Measurements from ENCODE around the gene NCAPG2. TPM values are rescaled to one million over a fixed set of nuclear protein-coding genes. Genes with fewer than 3 reads are reported as not detected.

The NCAPG2 gene
- total RNA-seq, 1 experiment from 2014 or later, result 27.4 TPM

DNA sequence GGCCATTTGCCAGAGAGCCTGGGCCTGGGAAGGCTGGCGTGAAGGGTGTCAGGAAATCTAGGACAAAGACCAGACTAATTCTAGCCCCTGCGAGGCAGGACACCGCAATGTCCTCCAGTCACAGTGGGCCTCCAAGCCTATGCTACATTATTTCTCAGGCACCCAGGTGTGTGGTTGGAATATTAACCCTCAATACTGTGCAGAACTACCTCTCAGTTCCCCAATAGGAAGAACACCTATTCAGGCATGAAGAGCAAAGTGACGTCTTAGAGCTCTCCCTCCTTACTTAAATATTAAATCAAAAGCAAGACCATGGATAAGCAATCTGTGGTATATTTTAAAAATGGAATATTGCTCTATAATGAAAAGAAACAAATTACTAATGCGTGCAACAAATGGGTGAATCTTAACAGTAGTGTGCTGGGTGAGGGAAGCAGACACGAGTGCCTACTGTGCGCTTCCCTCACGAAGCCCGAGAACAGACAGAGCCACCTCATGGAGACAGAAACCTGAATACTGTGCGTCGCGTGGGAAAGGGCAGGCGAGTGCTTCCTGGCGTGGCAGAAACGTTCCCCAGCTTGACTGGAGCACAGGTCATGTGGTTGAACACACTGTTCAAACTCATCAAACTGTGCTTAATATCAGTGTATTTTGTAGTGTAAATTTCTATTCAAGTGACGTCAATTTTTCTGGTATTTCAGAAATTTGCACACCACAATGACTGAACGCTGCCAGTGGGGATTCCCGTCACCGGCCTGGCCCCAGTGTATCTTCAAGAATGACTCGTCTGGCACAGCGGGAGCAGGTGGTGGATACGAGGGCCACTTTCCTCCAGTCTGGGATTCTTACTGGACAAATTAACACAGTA is 101.5 kb downstream of the NCAPG2 start:
- no TSS peak for BruUV-seq (replicated peaks)
- Mint-ChIP-seq H3K9me3 (ENCODE audit: unreplicated experiment) (no peaks in the 10 kb centered on the region), H3K4me3 (ENCODE audit: unreplicated experiment) (no peak overlapping the region), H3K36me3 (ENCODE audit: insufficient read depth, unreplicated experiment) (peaks cover 13% of the 10 kb centered on the region), H3K27me3 (ENCODE audit: insufficient read depth, unreplicated experiment) (no peaks in the 10 kb centered on the region), H3K27ac (ENCODE audit: low read depth, unreplicated experiment) (no peak overlapping the region), H3K4me1 (ENCODE audit: insufficient read depth, unreplicated experiment) (no peaks in the 10 kb centered on the region)
- DNase-seq (ENCODE audit: unreplicated experiment), result peak; percentile 33
- TF ChIP-seq, protein P1, sequence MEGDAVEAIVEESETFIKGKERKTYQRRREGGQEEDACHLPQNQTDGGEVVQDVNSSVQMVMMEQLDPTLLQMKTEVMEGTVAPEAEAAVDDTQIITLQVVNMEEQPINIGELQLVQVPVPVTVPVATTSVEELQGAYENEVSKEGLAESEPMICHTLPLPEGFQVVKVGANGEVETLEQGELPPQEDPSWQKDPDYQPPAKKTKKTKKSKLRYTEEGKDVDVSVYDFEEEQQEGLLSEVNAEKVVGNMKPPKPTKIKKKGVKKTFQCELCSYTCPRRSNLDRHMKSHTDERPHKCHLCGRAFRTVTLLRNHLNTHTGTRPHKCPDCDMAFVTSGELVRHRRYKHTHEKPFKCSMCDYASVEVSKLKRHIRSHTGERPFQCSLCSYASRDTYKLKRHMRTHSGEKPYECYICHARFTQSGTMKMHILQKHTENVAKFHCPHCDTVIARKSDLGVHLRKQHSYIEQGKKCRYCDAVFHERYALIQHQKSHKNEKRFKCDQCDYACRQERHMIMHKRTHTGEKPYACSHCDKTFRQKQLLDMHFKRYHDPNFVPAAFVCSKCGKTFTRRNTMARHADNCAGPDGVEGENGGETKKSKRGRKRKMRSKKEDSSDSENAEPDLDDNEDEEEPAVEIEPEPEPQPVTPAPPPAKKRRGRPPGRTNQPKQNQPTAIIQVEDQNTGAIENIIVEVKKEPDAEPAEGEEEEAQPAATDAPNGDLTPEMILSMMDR (IDR thresholded peaks at IDR 0.05; ENCODE audit: unreplicated experiment), result no peak
- intact Hi-C loops (cut with micrococcal nuclease), result no loop called here
- CTCF ChIA-PET, result no interaction called here
- POLR2A ChIA-PET, result no interaction called here

DNA sequence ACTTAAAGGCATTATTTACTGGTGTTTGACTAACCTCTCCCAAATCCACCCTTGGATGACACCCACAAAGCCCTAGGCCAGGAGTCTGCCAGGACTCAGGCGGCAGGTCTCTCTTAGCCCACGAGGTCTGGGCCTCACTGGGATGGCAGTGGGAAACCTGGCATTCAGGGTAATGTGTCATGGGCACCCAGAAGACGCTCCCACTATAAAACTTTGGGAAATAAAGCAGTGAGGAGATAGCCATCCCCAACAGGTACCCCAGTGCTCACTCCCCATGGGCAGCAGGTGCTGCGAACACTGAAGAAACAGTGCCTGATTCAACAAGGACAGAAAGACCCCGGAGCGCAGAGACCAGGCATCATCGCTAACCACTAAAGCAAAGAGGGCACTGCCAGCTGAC is 102.6 kb downstream of the NCAPG2 start:
- Mint-ChIP-seq H3K27ac (ENCODE audit: low read depth, unreplicated experiment) (no peak overlapping the region), H3K4me3 (ENCODE audit: unreplicated experiment) (no peak overlapping the region), H3K4me1 (ENCODE audit: insufficient read depth, unreplicated experiment) (no peaks in the 10 kb centered on the region), H3K27me3 (ENCODE audit: insufficient read depth, unreplicated experiment) (no peaks in the 10 kb centered on the region), H3K9me3 (ENCODE audit: unreplicated experiment) (no peaks in the 10 kb centered on the region), H3K36me3 (ENCODE audit: insufficient read depth, unreplicated experiment) (peaks cover 12% of the 10 kb centered on the region)
- no TSS peak for BruUV-seq (replicated peaks)
- TF ChIP-seq, protein P1 (IDR thresholded peaks at IDR 0.05; ENCODE audit: unreplicated experiment), result no peak
- intact Hi-C loops (cut with micrococcal nuclease), result no loop called here
- ChIA-PET POLR2A (interaction anchor here (0.5 kb wide), 1 partner anchor 62 kb away, joined by 3 read pairs; no protein-coding TSS in a partner anchor), CTCF (no interaction called here)
- DNase-seq (ENCODE audit: unreplicated experiment), result no peak

DNA sequence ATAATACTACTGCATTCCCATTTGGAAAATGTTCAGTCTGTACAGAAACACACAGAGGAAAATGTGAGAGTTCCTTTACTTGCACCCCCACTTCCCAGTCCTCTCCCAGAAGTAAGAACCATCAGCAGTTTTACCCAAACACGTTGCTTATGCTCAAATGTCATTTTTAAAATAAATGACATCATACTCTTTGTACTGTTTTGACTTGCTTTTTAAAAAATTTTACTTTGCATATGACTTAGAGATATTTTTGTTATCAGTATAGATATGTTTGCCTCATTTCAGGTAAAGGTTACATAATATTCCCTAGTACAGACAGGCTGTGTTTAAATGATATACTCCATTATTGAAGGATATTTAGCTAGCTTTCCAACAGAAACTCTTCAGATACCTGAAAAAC is 103.5 kb downstream of the NCAPG2 start:
- no TSS peak for BruUV-seq (replicated peaks)
- TF ChIP-seq, protein P1 (IDR thresholded peaks at IDR 0.05; ENCODE audit: unreplicated experiment), result no peak
- peaks cover 6% of the 10 kb centered on the region for H3K36me3 Mint-ChIP-seq (ENCODE audit: insufficient read depth, unreplicated experiment)
- H3K27me3 Mint-ChIP-seq (ENCODE audit: insufficient read depth, unreplicated experiment), result no peaks in the 10 kb centered on the region
- ChIA-PET POLR2A (interaction anchor here (0.7 kb wide), 1 partner anchor 139 kb away, joined by 3 read pairs; no protein-coding TSS in a partner anchor), CTCF (no interaction called here)
- intact Hi-C loops (cut with micrococcal nuclease), result no loop called here
- no peak for DNase-seq (ENCODE audit: unreplicated experiment)
- H3K27ac Mint-ChIP-seq (ENCODE audit: low read depth, unreplicated experiment), result no peak overlapping the region
- no peak overlapping the region for H3K4me3 Mint-ChIP-seq (ENCODE audit: unreplicated experiment)
- H3K4me1 Mint-ChIP-seq (ENCODE audit: insufficient read depth, unreplicated experiment), result no peaks in the 10 kb centered on the region
- no peaks in the 10 kb centered on the region for H3K9me3 Mint-ChIP-seq (ENCODE audit: unreplicated experiment)

DNA sequence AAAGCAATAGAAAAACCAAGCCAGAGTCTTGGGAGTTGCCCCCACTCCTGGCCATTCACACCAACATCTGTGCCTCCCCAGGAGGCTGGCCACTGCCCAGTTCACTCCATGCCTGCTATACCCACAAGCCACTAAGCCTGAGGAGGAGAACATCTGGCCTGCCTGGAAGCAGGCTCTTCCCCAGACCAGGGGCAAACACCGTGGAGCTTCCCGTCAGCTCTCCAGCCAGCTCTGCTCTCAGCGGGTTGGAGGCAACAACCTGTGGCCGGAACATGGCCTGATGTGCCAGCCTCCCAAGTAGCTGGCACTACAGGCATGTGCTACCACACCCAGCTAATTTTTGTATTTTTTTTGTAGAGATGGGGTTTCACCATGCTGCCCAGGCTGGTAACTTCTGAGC is 107.9 kb downstream of the NCAPG2 start:
- ChIA-PET CTCF (interaction anchor here (0.7 kb wide), 1 partner anchor 169 kb away, joined by 3 read pairs; no protein-coding TSS in a partner anchor), POLR2A (no interaction called here)
- no peak overlapping the region for H3K4me3 Mint-ChIP-seq (ENCODE audit: unreplicated experiment)
- TF ChIP-seq, protein P1 (IDR thresholded peaks at IDR 0.05; ENCODE audit: unreplicated experiment), result no peak
- no peak for DNase-seq (ENCODE audit: unreplicated experiment)
- H3K36me3 Mint-ChIP-seq (ENCODE audit: insufficient read depth, unreplicated experiment), result peaks cover 6% of the 10 kb centered on the region
- H3K27ac Mint-ChIP-seq (ENCODE audit: low read depth, unreplicated experiment), result no peak overlapping the region
- no peaks in the 10 kb centered on the region for H3K27me3 Mint-ChIP-seq (ENCODE audit: insufficient read depth, unreplicated experiment)
- intact Hi-C loops (cut with micrococcal nuclease), result no loop called here
- no TSS peak for BruUV-seq (replicated peaks)
- no peaks in the 10 kb centered on the region for H3K4me1 Mint-ChIP-seq (ENCODE audit: insufficient read depth, unreplicated experiment)
- H3K9me3 Mint-ChIP-seq (ENCODE audit: unreplicated experiment), result no peaks in the 10 kb centered on the region

All from MCF 10A (cell line).